ENCODE results near the gene STRADA. TPM values are rescaled to one million over a fixed set of nuclear protein-coding genes. Genes with fewer than 3 reads are reported as not detected.

Gene STRADA
- total RNA-seq, 4 donors from 2014 or later, result 15.8 to 26.4 (median 19.3) TPM

DNA sequence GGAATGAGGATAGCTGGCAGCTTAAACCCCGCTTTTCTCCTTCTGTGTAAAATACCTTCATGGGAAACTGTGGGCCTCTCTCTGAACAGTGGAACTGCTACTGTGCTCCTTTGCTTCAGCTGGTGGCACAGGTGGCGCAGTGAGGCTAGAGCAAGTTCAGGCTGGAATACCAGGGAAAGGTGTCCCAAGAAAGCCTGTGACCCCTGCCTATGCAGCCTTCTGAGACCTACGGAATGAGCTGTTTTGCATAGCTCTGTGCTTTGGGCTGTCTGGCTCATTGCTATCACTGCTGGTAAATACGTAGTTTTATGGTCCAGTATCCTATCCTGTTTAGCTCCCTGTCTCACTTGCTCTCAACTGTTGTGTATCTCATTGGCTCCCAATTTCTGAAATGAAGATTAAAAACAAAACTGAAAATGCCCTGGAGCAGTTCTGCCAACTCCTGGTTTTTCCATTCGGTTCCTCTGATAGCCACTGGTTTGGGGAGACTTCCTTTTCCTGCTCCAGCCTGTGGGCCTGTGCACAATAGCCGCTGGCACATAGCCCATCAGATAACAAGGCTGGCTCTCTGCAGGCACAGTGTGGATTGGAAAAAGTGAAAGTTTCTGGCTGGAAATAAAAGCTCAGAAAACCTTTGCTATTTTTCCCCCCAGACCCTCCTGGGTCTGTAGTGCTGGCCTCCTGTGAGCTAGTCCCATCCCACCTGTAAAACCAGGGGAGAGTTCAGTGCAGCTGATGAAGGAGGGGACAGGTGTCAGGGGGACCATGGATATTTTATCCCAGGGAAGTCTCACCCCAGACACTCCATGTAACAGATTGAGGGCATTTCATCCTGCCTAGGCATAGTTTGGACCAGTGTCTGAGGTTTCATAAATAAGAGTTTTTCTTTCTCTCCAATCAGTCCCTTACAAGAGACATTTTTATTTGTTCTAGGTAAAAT is 65.7 kb downstream of the STRADA start:
- WGBS, 2 donors, result 19 to 27% methylated on average over 6 of the region's 6 CpGs
- intact Hi-C loops (cut with DNase I; ENCODE audit: low total_unique reads), result no loop called here
- DNase-seq (ENCODE audit: low spot score in 2 of 2), result peak in 1 of 2 donors; percentile 57
- H3K4me3 ChIP-seq (ENCODE audit: low read depth, poor library complexity, severe bottlenecking), result no peak overlapping the region
- TF ChIP-seq CTCF (IDR thresholded peaks at IDR 0.05), result no peak
- no peak for TF ChIP-seq POLR2A (IDR thresholded peaks at IDR 0.05)

DNA sequence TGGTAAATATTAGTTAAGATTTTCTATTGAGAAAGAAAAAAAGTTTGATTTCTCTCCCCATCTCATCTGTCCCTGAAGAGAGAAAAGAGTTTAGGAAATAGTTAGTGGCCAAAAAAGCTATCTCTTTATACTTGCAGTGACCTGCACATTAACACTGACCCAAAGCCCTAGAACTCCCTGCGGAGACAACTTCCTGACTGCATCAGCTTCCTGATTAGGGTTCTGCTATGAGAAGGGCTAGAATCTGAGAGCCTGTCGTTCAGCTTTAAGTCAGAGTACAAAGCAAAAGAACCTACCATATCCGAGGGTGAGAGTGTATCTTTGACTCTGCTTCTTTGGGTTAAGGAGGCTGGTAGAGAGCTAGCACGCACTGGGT is 66.4 kb downstream of the STRADA start:
- TF ChIP-seq CTCF (IDR thresholded peaks at IDR 0.05) (no peak), POLR2A (IDR thresholded peaks at IDR 0.05) (no peak)
- H3K4me3 ChIP-seq (ENCODE audit: low read depth, poor library complexity, severe bottlenecking), result no peak overlapping the region
- DNase-seq (ENCODE audit: low spot score in 2 of 2), result no peak
- intact Hi-C loops (cut with DNase I; ENCODE audit: low total_unique reads), result no loop called here
- 23 to 30% methylated on average over 4 of the region's 4 CpGs for WGBS, 2 donors

GRCh38 chr17:63672856-63673255 is 68.7 kb downstream of the STRADA start:
- TF ChIP-seq POLR2A (IDR thresholded peaks at IDR 0.05) (no peak), CTCF (IDR thresholded peaks at IDR 0.05) (no peak)
- H3K4me3 ChIP-seq (ENCODE audit: low read depth, poor library complexity, severe bottlenecking), result no peak overlapping the region
- intact Hi-C loops (cut with DNase I; ENCODE audit: low total_unique reads), result no loop called here
- WGBS, 2 donors, result 85 to 90% methylated on average over 2 of the region's 2 CpGs
- no peak for DNase-seq (ENCODE audit: low spot score in 2 of 2)

DNA sequence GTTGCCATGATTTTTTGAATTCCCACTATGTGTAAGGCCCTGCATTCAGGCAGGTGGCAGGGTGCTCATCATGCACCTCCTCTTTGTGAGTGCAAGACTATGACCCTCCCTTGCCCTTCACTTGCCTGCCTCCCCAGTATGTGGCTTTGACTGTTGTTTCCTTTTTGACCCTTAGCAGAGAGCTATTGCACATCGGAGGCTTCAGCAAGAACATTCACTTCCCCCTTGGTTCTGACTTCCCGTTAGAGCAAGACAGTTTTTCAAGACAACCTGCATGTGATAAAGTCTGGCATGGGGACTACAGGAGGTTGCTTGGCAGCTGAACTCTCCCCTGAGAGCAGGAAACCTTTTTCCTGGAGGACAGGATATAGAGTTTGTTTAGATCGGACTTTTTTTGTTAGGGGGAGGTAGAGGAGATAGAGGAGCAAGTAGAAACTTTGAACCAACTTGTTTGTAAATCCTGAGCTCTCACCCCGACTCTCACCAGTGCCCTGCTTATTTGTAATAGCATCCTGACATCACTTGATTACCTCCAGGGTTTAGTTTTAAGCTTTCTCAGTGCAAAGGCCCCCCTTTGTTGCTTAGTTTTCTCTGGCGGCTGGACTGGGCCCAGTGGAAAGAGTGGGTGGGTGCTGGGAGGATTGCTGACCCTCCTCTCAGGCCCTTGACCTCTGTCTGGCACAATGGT is 75.9 kb downstream of the STRADA start:
- TF ChIP-seq POLR2A (IDR thresholded peaks at IDR 0.05) (no peak), CTCF (IDR thresholded peaks at IDR 0.05) (no peak)
- no peak for DNase-seq (ENCODE audit: low spot score in 2 of 2)
- 66 to 68% methylated on average over 5 of the region's 5 CpGs for WGBS, 2 donors
- intact Hi-C loops (cut with DNase I; ENCODE audit: low total_unique reads), result no loop called here
- H3K4me3 ChIP-seq (ENCODE audit: low read depth, poor library complexity, severe bottlenecking), result no peak overlapping the region

DNA sequence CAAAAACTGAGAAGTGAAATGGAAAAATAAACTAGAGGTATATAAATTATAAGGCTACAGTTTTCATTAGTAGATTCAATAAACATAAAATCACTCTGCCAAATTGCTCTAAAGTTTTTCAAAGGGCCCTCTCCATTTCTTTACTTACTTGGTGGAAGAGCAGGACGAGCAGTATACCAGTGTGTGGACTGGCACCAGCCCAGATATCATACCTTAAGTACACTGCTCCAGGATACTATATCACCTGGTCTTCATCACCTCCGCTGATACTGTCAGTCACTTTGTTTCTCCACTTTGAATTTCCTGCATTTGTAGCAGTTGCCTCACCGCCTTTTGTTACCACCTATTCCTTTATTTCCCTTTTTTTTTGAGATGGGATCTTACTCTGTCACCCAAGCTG is 81.7 kb downstream of the STRADA start:
- WGBS, 2 donors, result 93 to 95% methylated on average over 3 of the region's 3 CpGs
- intact Hi-C loops (cut with DNase I; ENCODE audit: low total_unique reads), result no loop called here
- no peak for DNase-seq (ENCODE audit: low spot score in 2 of 2)
- H3K4me3 ChIP-seq (ENCODE audit: low read depth, poor library complexity, severe bottlenecking), result no peak overlapping the region
- TF ChIP-seq POLR2A (IDR thresholded peaks at IDR 0.05) (no peak), CTCF (IDR thresholded peaks at IDR 0.05) (no peak)
